HG02870 (cell line): Measurements from ENCODE around the gene GRK4.
A peak's percentile ranks its signal among the peaks of the same experiment; 100 is the strongest.
"Not testable (repeated sequence)": the region's sequence is repeated elsewhere in the genome, so short reads cannot be mapped to it uniquely, and the experiment has no call there.

Experiments
- ATAC-seq: cut with Tn5 transposase; IDR thresholded peaks from one replicate; pipeline ENCODE4 v1.9.1; 2021; ENCODE audit warnings: mild to moderate bottlenecking, moderate library complexity; ENCODE audit not compliant: unreplicated experiment

The GRK4 gene

GRCh38 chr4:2955186-2956044, 8.0 kb upstream of the GRK4 start:
- ATAC-seq, result not testable (repeated sequence)

GRCh38 chr4:2958446-2958845, 4.9 kb upstream of the GRK4 start:
- no peak for ATAC-seq

DNA sequence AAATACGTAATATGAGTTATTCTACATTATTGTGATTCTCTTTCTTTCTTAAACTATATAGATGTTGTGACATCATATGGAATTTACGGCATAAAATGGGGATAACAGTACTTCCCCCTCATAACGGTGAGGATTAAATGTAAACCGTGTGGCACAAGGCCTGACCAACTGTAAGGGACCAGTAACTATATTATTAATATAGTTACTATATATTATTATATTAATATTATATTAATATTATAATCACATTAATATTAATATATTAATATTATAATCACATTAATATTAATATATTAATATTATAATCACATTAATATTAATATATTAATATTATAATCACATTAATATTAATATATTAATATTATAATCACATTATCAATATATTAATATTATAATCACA, 2.9 kb upstream of the GRK4 start:
- ATAC-seq, result not testable (repeated sequence)

- ATAC-seq, result no peak
Observed at GRCh38 chr4:2961421-2961810, 2.0 kb upstream of the GRK4 start.

- peak; percentile 23 for ATAC-seq
Observed at GRCh38 chr4:2961811-2962441, 1.4 kb upstream of the GRK4 start.

- ATAC-seq, result peak; percentile 22
Observed at GRCh38 chr4:2962614-2963174, 677 bp upstream of the GRK4 start.

DNA sequence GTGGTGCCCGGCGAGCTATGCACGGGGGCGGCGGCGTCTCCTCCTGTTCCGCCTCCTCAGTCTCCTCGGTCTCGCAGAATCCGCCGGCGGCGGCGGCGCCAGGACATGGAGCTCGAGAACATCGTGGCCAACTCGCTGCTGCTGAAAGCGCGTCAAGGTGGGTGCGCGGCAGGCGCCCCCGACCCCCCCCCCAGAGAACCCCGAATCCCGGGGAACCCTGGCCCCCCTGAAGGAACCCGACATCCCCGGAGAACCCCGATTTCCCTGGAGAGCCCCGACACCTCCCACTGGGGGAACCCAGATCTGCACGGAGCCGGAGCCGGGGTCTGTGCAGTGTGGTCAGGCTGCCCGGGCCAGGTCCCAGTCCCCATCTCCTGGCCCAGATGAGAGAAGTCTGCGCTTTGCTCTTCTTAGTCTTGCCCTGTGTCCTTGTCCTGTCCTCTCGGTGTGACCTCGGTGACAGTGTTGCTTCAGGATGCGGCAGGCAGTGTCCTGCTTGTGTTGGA, 648 bp downstream of the GRK4 start:
- ATAC-seq, result peak; percentile 29

GRCh38 chr4:2964706-2965258, 1.4 kb downstream of the GRK4 start:
- no peak for ATAC-seq

GRCh38 chr4:2965262-2965661, 1.9 kb downstream of the GRK4 start:
- no peak for ATAC-seq

DNA sequence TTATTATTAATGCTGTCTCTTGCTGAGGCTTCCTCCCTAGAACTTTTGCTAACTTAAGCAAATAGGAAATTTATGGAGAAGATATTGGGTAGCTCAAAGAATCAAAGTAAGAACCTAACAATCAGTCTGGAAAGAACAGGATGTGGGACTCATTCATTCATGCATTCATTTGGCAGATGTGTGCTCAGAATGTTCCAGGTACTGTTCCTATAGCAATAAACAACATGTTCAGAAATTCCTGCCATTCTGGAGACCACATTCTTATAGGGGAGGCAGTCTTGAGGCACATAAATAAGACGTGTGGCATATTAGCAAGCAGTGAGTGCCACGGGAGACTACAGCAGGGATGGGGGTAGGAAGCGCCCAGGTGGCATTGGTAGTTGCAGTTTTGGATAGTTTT, 5.0 kb downstream of the GRK4 start:
- no peak for ATAC-seq

- no peak for ATAC-seq
Observed at GRCh38 chr4:2971275-2971674, 7.9 kb downstream of the GRK4 start.

- no peak for ATAC-seq
Observed at GRCh38 chr4:2977211-2978088, 14.1 kb downstream of the GRK4 start.

- no peak for ATAC-seq
Observed at GRCh38 chr4:2981256-2981819, 18.0 kb downstream of the GRK4 start.

GRCh38 chr4:2982012-2982411, 18.6 kb downstream of the GRK4 start:
- ATAC-seq, result no peak

DNA sequence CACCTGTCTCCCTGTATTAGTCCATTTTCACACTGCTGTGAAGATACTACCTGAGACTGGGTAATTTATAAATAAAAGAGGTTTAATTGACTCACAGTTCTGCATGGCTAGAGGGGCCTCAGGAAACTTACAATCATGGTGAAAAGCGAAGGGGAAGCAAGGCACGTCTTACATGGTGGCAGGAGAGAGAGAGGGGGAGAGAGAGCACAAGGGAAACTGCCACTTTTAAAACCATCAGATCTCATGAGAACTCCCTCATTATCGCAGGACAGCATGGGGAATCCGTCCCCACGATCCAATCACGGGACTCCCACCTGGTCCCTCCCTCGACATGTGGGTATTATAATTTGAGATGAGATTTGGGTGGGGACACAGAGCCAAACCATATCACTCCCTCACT, 20.3 kb downstream of the GRK4 start:
- not testable (repeated sequence) for ATAC-seq

DNA sequence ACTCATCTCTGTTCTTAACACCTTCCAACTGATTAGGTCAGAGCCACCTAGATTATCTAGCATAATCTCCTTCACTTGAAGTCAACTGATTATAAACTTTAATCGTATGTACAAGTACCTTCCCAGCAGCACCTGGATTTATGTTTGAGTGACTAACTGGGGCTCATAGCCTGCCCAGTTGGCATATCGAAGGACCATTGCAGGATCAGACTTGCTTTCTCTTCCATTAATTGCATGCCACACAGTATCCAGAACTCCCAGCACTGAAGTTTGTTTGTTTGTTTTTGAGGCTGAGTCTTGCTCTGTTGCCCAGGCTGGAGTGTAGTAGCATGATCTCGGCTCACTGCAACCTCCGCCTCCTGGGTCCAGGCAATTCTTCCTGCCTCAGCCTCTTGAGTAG, 27.9 kb downstream of the GRK4 start:
- ATAC-seq, result no peak

GRCh38 chr4:2994917-2995316, 31.5 kb downstream of the GRK4 start:
- ATAC-seq, result no peak

DNA sequence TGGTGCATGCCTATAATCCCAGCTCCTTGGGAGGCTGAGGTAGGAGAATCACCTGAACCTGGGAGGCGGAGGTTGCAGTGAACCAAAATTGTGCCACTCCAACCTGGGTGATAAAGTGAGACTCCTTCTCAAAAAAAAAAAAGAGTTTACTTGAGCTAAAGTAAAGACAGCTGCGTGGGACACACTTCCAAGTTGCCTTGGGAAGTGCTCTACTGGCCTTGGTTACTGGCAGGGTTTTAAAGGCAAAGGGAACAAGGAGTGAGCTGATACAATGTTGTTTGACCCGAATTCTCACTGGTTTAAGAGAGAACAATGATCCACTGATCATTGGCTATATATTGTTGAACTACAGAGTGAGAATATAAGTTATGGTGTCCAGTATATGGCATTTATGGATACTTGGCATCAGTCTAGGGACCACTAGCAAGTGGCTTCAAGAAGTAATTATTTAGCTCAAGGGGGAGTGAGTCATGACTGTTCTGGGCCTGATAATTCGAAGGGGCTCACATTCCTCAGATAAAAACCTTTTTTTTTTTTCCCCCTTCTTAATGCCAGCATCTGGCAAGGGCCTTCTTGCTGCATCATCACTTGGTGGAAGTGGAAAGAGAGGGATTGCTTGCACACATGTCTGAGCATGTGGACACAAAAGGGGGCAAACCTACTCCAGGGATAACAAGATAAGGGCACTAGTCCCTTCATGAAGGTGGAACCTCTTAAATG, 32.3 kb downstream of the GRK4 start:
- no peak for ATAC-seq

DNA sequence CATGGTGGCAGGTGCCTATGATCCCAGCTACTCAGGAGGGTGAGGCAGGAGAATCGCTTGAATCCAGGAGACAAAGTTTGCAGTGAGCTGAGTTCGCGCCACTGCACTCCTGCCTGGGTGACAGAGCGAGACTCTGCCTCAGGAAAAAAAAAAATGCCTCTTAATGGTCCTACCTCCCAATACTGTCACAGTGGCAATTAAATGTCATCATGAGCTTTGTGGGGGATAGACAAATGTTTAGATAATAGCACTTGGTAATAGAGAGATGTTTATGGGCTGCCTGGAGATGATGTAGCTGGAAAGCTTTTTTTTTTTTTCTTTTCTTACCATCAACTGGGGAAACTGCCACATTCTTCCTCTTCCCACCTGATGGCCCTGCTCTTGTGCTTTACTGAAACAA, 33.0 kb downstream of the GRK4 start:
- no peak for ATAC-seq

- ATAC-seq, result no peak
Observed at GRCh38 chr4:3007724-3008123, 44.4 kb downstream of the GRK4 start.
